Sigmoid colon (tissue), 7 donors: ENCODE results near the gene SEC16A. TPM values are rescaled to one million over a fixed set of nuclear protein-coding genes. Genes with fewer than 3 reads are reported as not detected.

Source experiments
- DNase-seq: peaks from one replicate; pipeline ENCODE4 v3.0.0-alpha.2; 2019
- H3K27ac ChIP-seq, 4 donors: fragments of 200-600 bp; sonication (generic); one replicate each; pipeline ENCODE4 v1.5.1; 2016 to 2019; ENCODE audit warnings: mild to moderate bottlenecking in 1 of 4
- H3K27me3 ChIP-seq, 3 donors: fragments of 200-600 bp; sonication (generic); one replicate each; pipeline ENCODE4 v1.5.1; 2019; ENCODE audit warnings: mild to moderate bottlenecking in 1 of 3
- H3K36me3 ChIP-seq, 4 donors: fragments of 200-600 bp; sonication (generic); one replicate each; pipeline ENCODE4 v1.5.1; 2016 to 2019
- H3K4me1 ChIP-seq, 4 donors: fragments of 200-600 bp; sonication (generic); one replicate each; pipeline ENCODE4 v1.5.1; 2017 to 2019
- H3K4me3 ChIP-seq, 4 donors: fragments of 200-600 bp; sonication (generic); one replicate each; pipeline ENCODE4 v1.5.1; 2017 to 2019; ENCODE audit warnings: mild to moderate bottlenecking in 2 of 4, moderate library complexity in 1 of 4
- H3K9me3 ChIP-seq, 4 donors: fragments of 200-600 bp in 3 of 4; sonication (generic) in 3 of 4; one replicate each; pipeline versions ENCODE4 v1.5.1 to v1.6.1; 2013 to 2019
- CTCF ChIP-seq, 4 experiments: fragments of 450-650 bp in 3 of 4; fragments of 200-600 bp in 1 of 4; IDR thresholded peaks; one replicate each; pipeline ENCODE4 v1.5.1; 2016 to 2019; ENCODE audit warnings: antibody characterized with exemption in 4 of 4, mild to moderate bottlenecking in 3 of 4, moderate library complexity in 2 of 4
- EP300 ChIP-seq, 4 donors: sonication (generic); formaldehyde crosslinking; IDR thresholded peaks; one replicate each; pipeline ENCODE4 v1.6.1; 2017; ENCODE audit warnings: antibody characterized with exemption in 4 of 4
- POLR2A ChIP-seq, 2 donors: fragments of 450-650 bp; IDR thresholded peaks; one replicate each; pipeline ENCODE4 v1.6.1; 2016; ENCODE audit warnings: antibody characterized with exemption in 2 of 2, mild to moderate bottlenecking in 2 of 2, moderate library complexity in 2 of 2
- POLR2AphosphoS5 ChIP-seq, 4 donors: sonication (generic); formaldehyde crosslinking; IDR thresholded peaks; one replicate each; pipeline ENCODE4 v1.6.1; 2017; ENCODE audit warnings: antibody characterized with exemption in 4 of 4
- WGBS, 2 donors: extraction: QIAGEN DNeasy Blood & Tissue Kit; methylation state at CpG; one replicate each; pipeline ENCODE4 v1.1.7; 2013; 5-methylcytosine and 5-hydroxymethylcytosine counted together
- intact Hi-C: fragments of 100-400 bp; cut with DNase I; formaldehyde crosslinking; loops from one replicate; pipeline ENCODE4 v1.15.1; 2023
- polyA plus RNA-seq, 3 donors: library from polyadenylated mRNA; stranded (reverse); fragments of 200-250 nt; gene quantifications; one replicate each; pipeline ENCODE4 v1.2.3, GENCODE V29; 2013
- total RNA-seq, 4 donors: library from RNA; depleted of rRNA; stranded (reverse); fragments of >200 nt; gene quantifications; one replicate each; pipeline ENCODE4 v1.1.0, GENCODE V29; 2016
- donor health status: healthy with polysubstance abuse.
- donor health status: Bipolar disorder and iron deficiency.
- donor health status: healthy.

SEC16A gene
- total and polyA plus RNA-seq, 7 donors: 22.8 to 57.0 (median 27.5) TPM

GRCh38 chr9:136521537-136521936 is 38.7 kb upstream of the SEC16A start:
- WGBS, 2 donors: 10 to 60% methylated on average over 10 of the region's 10 CpGs
- peak overlapping the region in 1 of 4 donors; percentile 13 for H3K27ac ChIP-seq
- intact Hi-C loops: no loop called here

GRCh38 chr9:136520053-136520540 is 37.3 kb upstream of the SEC16A start:
- peaks cover 0 to 20% (median 8%) of the 10 kb centered on the region in 4 donors for H3K4me1 ChIP-seq
- intact Hi-C loops: no loop called here
- no peaks in the 10 kb centered on the region for H3K9me3 ChIP-seq
- TF ChIP-seq POLR2AphosphoS5 (IDR thresholded peaks at IDR 0.05): no peak
- DNase-seq: no peak
- 20 to 73% methylated on average over 20 of the region's 20 CpGs for WGBS, 2 donors
- no peaks in the 10 kb centered on the region for H3K27me3 ChIP-seq
- peaks cover 26 to 83% (median 59%) of the 10 kb centered on the region in 4 donors for H3K36me3 ChIP-seq
- H3K27ac ChIP-seq: peak overlapping the region in 1 of 4 donors; percentile 0
- H3K4me3 ChIP-seq: no peak overlapping the region

More at GRCh38 chr9:136521537-136521936, 38.7 kb upstream of the SEC16A start:
- peaks cover 0 to 34% (median 22%) of the 10 kb centered on the region in 4 donors for H3K4me1 ChIP-seq
- no peaks in the 10 kb centered on the region for H3K27me3 ChIP-seq
- H3K36me3 ChIP-seq: peaks cover 22 to 68% (median 45%) of the 10 kb centered on the region in 4 donors
- TF ChIP-seq POLR2A (IDR thresholded peaks at IDR 0.05) (no peak), CTCF (IDR thresholded peaks at IDR 0.05) (no peak), EP300 (IDR thresholded peaks at IDR 0.05) (no peak)
- H3K9me3 ChIP-seq: no peaks in the 10 kb centered on the region
- H3K4me3 ChIP-seq: no peak overlapping the region
- DNase-seq: no peak

- intact Hi-C loops: no loop called here
These were observed 36.6 kb upstream of the SEC16A start for GRCh38 chr9:136519263-136520052.

GRCh38 chr9:136518623-136519022 is 35.8 kb upstream of the SEC16A start:
- TF ChIP-seq POLR2A (IDR thresholded peaks at IDR 0.05): no peak
- no peak for TF ChIP-seq EP300 (IDR thresholded peaks at IDR 0.05)
- no peak for TF ChIP-seq POLR2AphosphoS5 (IDR thresholded peaks at IDR 0.05)
- no peak for TF ChIP-seq CTCF (IDR thresholded peaks at IDR 0.05)
- WGBS, 2 donors: 29 to 76% methylated on average over 18 of the region's 18 CpGs
- H3K27me3 ChIP-seq: no peaks in the 10 kb centered on the region
- H3K9me3 ChIP-seq: no peaks in the 10 kb centered on the region
- H3K4me1 ChIP-seq: peaks cover 0 to 7% (median 1%) of the 10 kb centered on the region in 4 donors
- H3K4me3 ChIP-seq: no peak overlapping the region
- H3K36me3 ChIP-seq: peaks cover 40 to 97% (median 74%) of the 10 kb centered on the region in 4 donors
- no peak overlapping the region for H3K27ac ChIP-seq
- no peak for DNase-seq
- intact Hi-C loops: no loop called here

More at GRCh38 chr9:136519263-136520052, 36.6 kb upstream of the SEC16A start:
- no peaks in the 10 kb centered on the region for H3K27me3 ChIP-seq
- WGBS, 2 donors: 19 to 72% methylated on average over 32 of the region's 32 CpGs
- no peaks in the 10 kb centered on the region for H3K9me3 ChIP-seq
- peaks cover 32 to 89% (median 66%) of the 10 kb centered on the region in 4 donors for H3K36me3 ChIP-seq
- DNase-seq: no peak
- H3K4me3 ChIP-seq: no peak overlapping the region
- TF ChIP-seq EP300 (IDR thresholded peaks at IDR 0.05): no peak
- no peak for TF ChIP-seq CTCF (IDR thresholded peaks at IDR 0.05)
- TF ChIP-seq POLR2AphosphoS5 (IDR thresholded peaks at IDR 0.05): no peak
- TF ChIP-seq POLR2A (IDR thresholded peaks at IDR 0.05): no peak
- peaks cover 0 to 15% (median 4%) of the 10 kb centered on the region in 4 donors for H3K4me1 ChIP-seq
- H3K27ac ChIP-seq: peak overlapping the region in 1 of 4 donors; percentile 0

GRCh38 chr9:136517950-136518349 is 35.1 kb upstream of the SEC16A start:
- Histone ChIP-seq H3K27me3 (no peaks in the 10 kb centered on the region), H3K27ac (no peak overlapping the region), H3K9me3 (no peaks in the 10 kb centered on the region), H3K36me3 (peaks cover 47 to 97% (median 76%) of the 10 kb centered on the region in 4 donors), H3K4me1 (peaks cover 0 to 6% (median 0%) of the 10 kb centered on the region in 4 donors), H3K4me3 (no peak overlapping the region)
- DNase-seq: no peak
- 65 to 87% methylated on average over 17 of the region's 17 CpGs for WGBS, 2 donors
- TF ChIP-seq CTCF (IDR thresholded peaks at IDR 0.05) (no peak), POLR2A (IDR thresholded peaks at IDR 0.05) (no peak), EP300 (IDR thresholded peaks at IDR 0.05) (no peak), POLR2AphosphoS5 (IDR thresholded peaks at IDR 0.05) (no peak)
- intact Hi-C loops: no loop called here
